Inflammatory macrophage treated with lipopolysaccharide for 1 hour (primary cell): ENCODE measurements around the gene PTP4A1.
"Not testable (repeated sequence)": the region's sequence is repeated elsewhere in the genome, so short reads cannot be mapped to it uniquely, and the experiment has no call there.

ENCODE experiments used
- DNase-seq, 2 donors: peaks; one replicate each; pipeline ENCODE4 v3.0.0-alpha.2; 2020 to 2022

The PTP4A1 gene

DNA sequence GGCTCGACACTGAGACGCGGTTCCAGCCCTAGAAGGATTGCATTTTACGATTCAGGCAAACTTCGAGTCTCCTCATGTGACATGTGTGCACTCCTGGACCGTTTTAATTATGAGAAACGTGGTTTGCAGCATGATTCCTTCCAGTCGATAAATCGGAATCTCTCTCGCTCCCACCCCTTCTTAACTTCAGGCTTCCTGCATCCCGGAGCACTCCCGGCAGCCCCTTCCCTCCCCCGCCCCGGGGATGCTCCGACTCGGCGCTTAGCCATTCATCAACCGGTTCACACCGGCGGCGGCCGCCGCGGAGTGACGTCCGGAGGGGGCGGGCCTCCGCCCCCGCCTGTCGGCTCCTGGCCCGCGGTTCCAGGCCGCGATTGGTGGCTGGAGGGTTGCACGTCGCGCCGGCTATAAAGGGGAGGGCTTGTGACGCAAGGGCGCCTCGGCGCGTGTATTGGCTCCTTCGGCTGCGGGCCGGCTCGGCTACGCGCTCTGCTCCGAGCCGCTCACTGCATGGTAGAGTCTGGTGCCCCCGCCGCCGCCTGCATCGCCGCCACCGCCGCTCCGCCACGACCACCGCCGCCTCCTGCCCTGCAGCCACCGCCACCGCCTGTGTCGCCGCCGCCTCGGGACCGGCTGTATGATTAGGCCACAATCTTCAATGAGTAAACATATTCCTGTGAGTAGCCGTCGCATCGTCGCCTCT, at the start of gene PTP4A1, which contains the start of gene LOC128125822:
PTP4A1 (plus strand) TSS at position 437 of the 703 bp plus-strand sequence. CDS start 4,401 bp downstream, outside the sequence.
LOC128125822 (plus strand) TSS at position 437 of the 703 bp plus-strand sequence.
- peak; percentile 95 to 97 for DNase-seq

DNA sequence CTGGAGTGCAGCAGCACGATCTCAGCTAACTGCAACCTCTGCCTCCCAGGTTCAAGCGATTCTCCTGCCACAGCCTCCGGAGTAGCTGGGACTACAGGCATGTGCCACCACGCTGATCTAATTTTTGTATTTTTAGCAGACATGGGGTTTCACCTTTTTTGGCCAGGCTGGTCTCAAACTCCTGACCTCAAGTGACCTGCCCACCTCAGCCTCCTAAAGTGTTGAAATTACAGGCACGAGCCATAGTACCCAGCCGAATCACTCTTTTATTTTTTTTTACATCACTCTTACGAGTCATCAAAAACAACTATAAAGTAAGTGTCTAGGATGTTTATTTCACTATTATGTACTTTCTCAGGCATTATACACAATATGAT, 49.4 kb upstream of the PTP4A1 start:
- DNase-seq = not testable (repeated sequence)

DNA sequence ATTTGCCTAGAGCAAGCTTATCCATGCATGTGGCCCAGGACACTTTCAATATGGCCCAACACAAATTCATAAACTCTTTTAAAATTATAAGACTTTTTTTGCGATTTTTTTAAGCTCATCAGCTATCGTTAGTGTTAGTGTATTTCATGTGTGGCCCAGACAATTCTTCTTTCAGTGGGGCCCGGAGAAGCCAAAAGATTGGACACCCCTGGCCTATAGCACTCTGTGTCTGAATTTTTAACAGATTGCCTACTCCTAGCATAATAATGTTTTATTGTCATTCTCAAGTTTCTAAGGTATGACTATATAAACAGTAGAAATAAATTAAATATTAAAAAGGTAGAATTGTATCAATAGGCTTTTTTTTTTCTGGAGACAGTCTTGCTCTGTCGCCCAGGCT, 48.6 kb upstream of the PTP4A1 start:
- no peak for DNase-seq

DNA sequence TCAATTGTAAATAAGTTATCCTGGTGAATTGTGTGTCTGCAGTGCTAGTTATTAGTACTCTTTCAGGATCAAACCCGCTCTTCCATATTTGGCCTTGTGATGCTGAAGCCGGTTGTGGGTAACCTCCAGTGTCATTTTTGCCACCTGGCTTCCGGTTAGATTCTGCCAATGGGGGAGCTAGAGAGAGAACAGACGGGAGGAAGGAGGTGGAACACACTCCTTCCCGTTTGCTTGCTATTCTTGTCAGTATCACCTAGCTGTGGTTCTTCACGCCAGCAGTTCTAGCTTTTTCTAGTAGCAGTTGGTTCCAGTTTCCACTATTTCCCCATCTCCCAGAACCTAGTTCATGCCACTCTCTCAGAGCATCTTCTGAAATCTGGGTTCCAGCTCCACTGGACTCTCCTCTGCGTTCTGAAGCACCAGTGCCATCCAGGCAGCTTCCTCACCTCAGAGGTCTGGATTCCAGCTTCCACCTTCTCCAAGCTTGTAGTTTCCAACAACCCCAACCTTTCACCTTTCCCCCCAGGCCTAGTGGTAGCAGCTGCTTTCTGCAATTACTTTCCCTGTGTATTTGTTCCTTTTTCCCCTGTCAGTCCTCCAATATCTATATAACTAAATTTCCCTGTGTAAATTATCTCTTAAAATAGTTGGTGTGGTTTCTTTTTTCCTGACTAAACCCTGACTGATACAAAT, 46.9 kb upstream of the PTP4A1 start:
- DNase-seq = no peak

DNA sequence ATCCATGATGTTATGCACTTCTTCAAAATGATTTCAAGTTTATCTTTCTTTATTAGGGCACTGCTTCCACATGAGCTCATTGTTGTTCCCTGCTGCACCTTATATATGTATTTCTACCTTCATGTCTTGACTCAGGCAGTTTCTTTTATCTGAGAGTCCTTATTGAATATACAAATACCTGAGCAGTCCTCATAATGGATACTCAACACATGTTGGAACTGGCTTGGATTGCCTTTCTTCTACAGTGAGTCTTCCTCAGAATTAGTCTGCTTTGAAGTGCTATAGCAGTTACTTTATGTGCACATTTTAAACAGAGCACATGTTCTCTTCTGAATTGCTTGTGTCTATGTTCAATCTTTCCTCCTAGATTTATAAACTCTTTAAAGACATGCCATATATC, 45.3 kb upstream of the PTP4A1 start:
- DNase-seq = no peak

DNA sequence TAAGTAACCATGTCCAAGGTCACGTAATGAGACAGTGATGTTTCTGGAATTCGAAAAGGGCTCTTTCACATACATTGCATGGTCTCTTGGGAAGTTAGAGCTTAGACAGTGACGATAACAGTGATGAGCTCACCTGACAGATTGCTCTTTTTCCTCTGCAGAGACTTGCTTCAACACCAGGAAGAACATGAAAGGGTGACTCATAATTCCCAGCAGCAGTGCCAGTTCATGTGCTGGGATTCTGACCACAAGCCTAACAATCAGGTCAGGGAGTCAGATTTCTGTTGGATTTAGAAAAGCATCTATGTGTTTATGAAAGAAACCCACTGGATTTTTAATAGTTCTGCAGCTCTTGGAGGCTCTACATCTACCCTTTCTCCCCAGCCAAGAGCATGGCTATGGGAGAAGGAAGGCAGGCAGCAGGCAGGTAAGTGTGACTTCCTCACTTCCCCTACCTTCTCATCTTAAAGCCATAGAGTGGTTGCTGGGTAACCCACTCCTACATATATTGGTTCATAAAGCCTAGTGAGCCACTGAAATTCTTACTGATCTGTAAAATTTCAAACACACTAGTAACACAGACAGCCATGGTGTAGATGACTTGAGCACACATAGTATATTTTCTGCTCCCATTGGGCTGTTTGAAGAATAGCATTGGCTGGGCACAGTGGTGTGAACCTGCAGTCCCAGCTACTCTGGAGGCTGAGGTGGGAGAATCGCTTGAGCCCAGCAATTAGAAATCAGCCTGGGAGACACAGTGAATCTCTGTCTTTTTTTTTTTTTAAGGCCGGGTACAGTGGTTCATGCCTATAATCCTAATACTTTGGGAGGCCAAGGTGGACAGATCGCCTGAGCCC, 44.4 kb upstream of the PTP4A1 start:
- no peak for DNase-seq

DNA sequence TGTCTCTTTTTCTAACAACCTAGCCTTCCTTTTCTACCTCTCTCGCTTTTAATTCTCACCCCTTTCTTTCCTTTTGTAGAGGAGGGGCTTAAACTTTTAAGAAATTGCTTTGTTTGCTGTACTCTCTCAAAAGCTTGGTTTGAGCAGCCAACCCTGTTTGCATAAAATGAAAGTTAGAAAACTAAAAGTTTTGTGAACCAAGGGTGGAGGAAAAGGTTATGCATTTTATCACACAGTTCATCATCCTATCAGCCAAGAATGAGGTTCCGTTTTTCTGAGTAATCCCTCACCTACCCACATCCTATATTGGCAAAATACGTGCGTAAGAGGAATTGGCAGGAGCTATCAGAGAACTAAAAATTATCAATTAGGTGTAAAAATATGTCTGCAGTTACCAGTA, 42.8 kb upstream of the PTP4A1 start:
- no peak for DNase-seq

DNA sequence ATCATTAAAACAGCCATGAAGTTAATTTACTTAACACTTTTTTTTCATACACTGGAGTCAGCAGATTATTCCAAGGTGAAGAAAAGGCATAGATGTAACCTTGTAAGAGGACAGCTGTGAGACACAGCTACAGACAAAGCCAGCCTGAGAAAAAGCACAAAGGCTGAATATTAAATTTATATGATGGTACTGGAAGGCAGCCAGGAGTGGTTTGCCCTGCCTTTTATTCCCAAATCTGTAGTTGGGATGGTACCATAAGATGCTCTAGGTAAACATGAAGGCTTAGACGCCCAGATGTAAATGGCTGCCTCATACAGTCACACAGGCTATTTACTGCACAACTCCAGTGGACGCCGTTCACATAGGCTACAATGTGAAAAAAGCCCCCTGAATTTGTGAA, 42.1 kb upstream of the PTP4A1 start:
- DNase-seq = no peak

DNA sequence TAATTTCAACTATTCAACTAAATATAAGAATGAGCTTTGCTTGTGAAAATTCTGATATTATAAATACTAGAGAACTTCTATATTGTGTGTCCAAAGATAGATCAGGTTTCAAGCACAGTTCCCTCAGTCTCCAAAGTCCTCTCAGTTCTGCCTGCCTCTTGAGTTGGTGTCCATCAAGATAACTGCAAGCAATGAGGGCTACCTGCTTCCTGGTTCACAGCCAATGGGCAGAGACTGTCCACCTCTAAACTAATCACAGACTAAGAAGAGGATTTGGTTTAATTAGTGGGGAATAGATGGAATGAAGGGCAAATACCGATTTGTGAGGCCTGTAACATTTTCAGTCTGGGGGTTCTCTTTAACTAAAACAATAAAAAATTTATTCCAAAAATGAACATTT, 41.3 kb upstream of the PTP4A1 start:
- no peak for DNase-seq

DNA sequence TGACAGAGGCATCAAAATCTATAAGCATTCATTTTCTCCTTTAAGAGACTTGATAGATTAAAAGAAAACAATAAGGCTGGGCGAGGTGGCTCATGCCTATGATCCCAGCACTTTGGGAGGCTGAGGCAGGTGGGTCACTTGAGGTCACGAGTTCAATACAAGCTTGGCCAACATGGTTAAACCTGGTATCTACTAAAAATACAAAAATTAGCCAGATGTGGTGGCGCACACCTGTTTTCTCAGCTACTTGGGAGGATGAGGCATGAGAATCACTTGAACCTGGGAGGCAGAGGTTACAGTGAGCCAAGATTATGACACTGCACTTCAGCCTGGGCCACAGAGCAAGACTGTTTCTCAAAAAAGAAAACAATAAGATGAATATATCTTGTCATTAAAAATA, 39.3 kb upstream of the PTP4A1 start:
- no peak for DNase-seq

DNA sequence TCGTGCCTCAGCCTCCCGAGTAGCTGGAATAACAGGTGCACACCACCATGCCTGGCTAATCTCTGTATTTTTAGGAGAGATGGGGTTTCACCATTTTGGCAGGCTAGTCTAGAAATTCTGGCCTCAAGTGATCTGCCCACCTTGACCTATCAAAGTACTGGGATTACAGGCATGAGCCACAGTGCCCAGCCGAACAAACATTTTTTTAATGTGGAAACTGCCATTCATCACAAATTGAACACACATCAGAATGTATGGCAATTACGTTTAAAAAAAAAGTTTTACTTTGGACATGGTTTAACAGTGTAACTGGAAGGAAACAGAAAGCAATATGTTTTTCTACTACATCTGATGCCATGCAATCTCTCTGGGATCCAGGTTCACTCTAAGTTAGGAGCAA, 38.3 kb upstream of the PTP4A1 start:
- DNase-seq = no peak

DNA sequence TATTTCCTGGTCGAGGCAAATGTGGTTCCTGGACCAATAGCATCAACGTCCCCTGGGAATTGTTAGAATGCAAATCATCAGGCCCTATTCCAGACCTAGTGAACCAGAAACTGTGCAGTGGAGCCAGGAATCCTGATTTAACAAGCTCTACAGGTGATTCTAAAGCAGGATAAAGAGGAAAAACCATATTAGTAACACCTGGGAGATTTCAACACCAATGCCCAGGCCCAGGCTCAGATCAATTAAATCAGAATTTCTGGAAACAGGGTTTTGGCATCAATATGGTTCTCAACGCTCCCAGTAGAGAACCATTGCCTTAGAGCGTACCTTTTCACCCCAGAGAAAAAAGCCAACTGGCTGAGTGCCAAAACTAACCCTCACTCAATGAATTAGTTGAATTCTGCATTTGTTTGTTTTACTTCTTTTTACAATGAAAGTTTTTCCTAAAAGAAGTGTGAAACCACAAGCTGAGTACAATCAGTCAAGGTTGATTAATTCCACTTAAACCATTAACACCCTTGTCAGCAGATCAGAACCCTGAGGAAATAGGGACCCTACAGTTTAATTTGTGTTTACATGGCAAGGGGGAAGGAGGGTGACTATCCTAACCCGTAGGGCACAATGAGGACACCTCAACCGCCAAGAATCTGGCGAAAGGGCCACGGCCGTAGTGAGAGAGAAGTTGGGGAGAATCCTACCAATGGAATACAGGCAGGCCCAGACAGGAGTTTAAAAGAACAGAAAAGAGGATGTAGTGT, 34.9 kb upstream of the PTP4A1 start:
- no peak for DNase-seq

DNA sequence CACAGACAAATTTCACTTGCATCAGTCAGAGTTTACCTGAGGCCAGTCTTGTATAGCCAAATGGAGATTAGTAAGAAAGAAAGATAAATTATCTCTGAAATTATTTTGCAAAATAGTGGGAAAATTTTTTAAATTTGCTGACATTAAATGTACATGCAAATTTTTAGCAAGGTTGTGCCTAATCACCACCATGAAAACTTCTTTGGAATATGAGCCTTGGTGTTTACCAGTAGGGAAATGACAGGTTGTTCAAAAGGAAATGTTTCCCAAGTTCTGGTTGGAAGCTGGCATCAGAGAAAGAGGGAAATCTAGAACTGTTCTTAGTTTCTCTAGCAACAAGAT, 34.4 kb upstream of the PTP4A1 start:
- no peak for DNase-seq

DNA sequence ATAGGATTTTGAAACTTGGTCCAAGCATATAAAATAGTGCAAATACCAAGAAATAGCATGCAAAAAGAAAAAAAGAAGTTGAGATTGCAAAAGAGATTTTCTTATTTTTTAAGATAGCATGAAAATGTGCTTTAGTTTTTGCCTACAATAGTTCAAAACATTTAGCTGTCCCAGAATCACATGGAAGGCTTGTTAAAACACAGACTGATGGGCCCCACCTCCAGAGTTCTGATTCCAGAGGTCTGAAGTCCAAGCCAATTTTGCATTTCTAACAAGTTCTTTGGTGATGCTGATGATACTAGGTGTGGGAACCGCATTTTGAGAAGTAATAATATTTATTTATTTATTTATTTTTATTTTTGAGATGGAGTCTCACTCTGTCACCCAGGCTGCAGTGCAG, 33.7 kb upstream of the PTP4A1 start:
- no peak for DNase-seq

DNA sequence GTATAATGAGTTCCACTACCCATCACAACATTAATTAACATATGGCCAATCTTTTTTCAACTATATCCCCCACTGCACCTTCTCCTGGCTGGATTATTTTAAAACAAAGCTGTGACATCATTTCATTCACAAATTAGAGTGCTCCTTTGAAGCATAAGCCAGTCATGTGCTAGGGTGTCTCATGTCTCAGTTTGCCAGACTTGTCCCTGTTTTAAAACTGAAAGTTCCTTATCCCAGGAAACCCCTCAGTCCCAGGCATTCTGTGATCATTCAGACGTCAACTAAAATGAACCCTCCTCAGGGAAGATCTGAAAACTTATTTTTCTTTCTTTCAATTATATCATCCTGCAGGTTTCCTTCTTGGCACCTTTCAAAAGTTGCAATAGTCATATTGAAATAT, 29.3 kb upstream of the PTP4A1 start:
- no peak for DNase-seq

DNA sequence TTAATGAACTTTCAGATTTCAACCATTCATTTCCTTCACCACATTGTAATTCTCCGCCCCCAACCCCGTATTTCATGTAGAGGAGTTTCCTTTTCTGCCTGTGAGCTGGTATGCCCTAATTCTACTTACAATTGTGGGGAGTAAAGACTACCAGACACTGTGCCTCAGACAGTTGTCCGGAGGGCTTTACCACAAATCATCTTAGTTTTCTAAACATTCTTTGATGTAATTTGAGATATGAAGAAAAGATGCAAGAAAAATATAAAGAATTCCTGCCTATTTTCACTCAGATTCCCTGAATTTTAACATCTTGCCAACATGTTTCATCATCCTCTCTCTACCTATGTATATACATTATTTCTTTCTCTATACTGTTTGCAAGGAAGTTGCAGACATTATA, 28.3 kb upstream of the PTP4A1 start:
- no peak for DNase-seq

DNA sequence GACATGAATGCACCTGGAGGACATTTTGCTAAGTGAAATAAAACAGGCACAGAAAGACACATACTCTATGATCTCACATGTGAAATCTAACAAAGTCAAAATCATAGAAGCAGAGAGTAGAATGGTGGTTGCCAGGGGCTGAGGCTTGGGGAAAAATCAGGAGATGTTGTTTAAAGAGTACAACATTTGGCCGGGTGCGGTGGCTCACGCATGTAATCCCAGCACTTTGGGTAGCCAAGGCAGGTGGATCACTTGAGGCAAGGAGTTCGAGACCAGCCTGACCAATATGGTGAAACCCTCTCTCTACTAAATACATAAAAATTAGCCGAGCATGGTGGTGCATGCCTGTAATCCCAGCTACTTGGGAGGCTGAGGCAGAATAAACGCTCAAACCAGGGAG, 26.0 kb upstream of the PTP4A1 start:
- DNase-seq = no peak

DNA sequence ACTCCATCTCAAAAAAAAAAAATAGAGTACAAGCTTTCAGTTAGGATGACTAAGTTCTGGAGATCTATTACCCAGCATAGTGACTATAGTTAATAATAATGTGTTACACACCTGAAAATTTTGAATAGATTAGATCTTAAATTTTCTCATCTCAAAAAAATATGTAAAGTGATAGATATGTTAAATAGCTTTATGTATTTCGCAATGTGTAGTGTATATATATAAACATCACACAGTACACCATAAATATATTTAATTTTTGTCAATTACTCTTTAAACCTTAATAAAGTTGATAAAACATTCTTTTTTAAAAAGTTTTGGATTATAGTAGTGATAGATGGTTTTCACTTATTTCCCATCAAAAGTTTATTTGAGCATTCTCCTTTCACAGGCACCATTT, 25.6 kb upstream of the PTP4A1 start:
- DNase-seq = no peak

DNA sequence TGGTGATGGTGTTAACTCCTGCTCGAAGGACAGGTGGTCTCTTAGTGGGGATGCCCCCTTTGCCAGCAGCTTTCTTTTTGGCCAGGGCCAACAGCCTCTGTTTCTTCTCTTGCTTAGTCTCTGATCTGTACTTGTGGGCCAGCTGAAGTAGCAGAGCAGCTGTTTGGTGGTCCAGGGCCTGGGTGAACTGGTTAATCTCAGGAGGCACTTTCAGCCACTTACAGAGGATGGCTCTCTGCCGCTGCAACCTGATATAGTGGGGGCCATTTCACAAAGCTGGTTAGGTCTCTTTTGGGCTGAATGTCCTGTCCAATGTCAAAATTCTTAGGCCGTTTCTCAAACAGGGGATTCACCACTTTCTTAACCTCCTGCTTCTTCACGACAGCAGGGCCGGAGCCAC, 23.2 kb upstream of the PTP4A1 start:
- DNase-seq = no peak

DNA sequence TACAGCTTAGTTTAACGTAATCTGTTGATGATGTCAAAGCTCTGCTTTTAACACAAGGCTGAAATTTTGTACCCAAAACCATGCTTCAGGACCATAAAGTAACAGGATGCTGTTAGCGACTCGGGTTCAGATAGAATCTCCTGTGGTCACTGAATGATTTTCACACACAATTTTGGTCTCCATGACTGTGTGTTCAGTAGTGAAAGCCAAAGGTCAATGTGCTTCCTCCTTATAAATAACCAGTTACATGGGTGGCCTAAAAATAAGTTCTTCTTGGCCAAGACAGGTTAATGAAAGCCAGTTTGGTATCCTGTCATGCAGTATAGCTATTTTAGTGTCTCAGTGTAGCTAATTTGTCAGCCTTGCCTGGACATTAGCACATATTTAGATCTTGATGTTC, 19.1 kb upstream of the PTP4A1 start:
- no peak for DNase-seq

DNA sequence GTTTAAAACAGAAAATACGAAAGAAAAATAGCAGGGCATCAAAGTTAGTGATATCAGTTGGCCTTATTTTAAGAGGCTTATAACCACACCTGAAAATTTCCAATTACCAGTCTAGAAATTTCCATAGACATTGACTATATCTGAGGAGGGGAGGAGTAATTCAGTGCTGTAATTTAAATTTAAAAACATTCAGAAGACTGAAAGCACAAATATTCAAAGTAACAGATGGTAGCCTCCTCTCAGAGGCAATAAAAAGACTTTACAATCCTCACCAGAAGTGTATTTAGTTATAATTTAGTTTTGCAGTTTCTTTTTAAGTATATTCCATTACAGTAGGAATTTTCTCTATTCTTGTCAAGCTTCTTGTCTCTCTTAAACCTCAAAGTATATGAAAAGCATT, 18.4 kb upstream of the PTP4A1 start:
- no peak for DNase-seq

DNA sequence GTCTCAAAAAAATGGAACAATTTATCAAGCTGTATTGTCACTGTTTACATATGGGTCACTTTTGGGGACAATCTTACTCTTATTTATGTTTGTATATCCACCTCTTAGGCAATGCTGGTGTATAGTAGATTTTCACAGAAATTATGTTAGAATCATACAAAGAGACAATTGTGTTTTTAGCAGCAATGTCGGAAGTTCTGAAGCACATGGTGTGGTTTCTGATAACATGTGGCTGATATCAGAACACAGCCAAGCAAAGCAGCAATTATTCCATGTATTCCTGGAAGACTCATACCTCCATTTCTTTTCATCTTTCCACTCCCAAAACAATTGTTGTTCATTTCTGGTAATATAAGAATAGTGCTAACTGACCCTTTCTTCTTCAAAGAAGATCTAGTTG, 17.5 kb upstream of the PTP4A1 start:
- no peak for DNase-seq

DNA sequence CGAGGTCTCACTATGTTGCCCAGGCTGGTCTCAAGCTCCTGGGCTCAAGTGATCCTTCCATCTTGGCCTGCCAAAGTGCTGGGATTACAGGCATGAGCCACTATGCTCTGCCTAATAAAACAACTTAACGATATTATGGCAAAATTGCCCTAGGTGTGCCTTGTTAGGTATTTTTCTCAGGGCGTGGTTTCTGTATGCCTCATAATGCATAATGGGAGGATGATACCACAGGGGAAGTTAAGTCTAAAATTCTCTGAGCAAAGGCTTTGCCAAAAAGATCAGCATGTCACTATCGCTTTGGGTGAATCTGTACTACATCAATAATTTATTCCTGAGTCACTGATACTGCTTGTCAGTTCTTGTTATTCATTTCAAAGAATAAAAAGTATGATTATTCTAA, 15.9 kb upstream of the PTP4A1 start:
- DNase-seq = no peak
